TTC549 (cell line): ENCODE results near the gene TOMM40.
"Not testable (repeated sequence)": the region's sequence is repeated elsewhere in the genome, so short reads cannot be mapped to it uniquely, and the experiment has no call there.

Experiments used
- FAIRE-seq: peaks from 2 replicates; lab custom pipeline; 2012; peaks lifted over from hg19 to GRCh38; lab: Jason Lieb, UNC

TOMM40 gene

DNA sequence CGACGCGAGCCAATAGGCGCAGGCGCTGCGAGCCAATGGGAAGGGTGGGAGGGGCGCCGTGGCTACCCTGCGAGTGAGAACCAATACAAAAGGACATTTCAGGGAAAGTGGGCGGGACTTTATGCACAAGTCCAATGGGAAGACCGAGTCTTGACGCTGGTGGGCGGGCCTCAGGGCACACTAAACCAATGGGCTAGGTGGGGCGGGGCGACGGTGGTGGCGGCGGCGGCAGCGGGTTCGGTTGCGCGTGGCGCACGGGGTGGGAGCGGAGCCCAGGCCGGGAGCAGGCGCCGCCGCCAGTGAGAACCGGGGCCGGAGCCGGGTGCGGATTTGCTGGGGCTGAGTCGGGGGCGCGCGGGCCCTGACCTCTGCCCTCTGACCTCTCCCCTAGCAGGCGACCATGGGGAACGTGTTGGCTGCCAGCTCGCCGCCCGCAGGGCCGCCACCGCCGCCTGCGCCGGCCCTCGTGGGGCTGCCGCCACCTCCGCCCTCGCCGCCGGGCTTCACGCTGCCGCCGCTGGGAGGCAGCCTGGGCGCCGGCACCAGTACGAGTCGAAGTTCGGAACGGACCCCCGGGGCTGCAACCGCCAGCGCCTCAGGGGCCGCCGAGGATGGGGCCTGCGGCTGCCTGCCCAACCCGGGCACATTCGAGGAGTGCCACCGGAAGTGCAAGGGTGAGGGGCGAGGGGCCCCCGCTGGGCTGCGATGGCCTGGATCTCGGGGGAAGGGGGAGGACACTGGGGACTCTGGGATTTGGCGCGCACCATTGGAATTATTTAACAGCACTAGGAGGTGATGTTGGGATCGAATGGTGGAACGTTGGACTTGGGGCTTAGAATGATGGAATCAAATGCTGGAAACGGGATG is at the start of gene TOMM40:
Gene TOMM40, plus strand, starts transcription at position 239 of the 867 bp plus-strand sequence. Its CDS starts 162 bp downstream, at position 401.
- no peak for FAIRE-seq

DNA sequence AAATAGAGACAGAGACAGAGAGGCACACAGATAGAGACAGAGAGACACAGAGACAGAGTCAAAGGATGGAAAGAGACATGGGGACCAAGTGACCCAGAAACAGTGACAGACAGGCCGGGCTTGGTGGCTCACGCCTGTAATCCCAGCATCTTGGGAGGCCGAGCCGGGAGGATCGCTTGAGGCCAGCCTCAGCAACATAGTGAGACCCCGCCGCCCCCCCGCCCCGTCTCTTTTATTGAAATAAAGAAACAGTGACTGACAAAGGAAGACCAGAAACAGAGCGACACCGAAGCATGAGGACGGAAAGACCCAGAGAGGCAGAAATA is 45.8 kb upstream of the TOMM40 start:
- no peak for FAIRE-seq

- FAIRE-seq: peak; percentile 63
Observed at GRCh38 chr19:44845612-44846454, 45.2 kb upstream of the TOMM40 start, which contains the start of gene NECTIN2. TSS of gene NECTIN2 (plus strand) at chr19:44846297. CDS start at chr19:44846526, 229 bp downstream.

DNA sequence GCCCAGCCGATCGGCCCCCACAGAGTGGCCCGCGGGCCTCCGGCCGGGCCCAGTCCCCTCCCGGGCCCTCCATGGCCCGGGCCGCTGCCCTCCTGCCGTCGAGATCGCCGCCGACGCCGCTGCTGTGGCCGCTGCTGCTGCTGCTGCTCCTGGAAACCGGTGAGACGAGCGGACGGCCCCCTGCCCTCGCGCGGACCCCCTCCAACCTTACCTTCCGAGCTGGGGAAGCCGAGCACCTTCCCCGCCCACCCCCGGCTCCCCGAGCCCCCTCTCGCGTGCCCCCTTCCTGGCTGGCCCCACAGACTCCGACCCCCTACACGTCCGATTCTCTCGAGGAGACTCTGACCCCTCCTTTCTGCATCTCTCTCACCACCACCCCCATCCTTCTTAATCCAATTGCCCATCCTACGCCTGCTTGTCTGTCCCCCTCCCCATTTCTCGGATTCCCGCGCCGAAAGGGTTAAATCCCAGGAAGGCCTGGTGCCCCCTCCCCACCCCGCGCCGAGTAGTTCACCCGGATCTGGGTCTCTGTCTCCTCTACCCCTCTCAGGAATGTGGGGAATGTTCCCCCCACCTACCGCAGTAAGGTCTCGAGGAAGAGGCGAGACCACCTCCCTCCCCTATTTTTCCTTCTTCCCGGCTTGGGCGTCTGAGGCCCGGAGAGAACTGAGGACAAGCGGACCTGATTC is 44.5 kb upstream of the TOMM40 start:
- no peak for FAIRE-seq

- no peak for FAIRE-seq
Observed at GRCh38 chr19:44847144-44848035, 43.7 kb upstream of the TOMM40 start.

- no peak for FAIRE-seq
Observed at GRCh38 chr19:44848036-44848811, 42.8 kb upstream of the TOMM40 start.

DNA sequence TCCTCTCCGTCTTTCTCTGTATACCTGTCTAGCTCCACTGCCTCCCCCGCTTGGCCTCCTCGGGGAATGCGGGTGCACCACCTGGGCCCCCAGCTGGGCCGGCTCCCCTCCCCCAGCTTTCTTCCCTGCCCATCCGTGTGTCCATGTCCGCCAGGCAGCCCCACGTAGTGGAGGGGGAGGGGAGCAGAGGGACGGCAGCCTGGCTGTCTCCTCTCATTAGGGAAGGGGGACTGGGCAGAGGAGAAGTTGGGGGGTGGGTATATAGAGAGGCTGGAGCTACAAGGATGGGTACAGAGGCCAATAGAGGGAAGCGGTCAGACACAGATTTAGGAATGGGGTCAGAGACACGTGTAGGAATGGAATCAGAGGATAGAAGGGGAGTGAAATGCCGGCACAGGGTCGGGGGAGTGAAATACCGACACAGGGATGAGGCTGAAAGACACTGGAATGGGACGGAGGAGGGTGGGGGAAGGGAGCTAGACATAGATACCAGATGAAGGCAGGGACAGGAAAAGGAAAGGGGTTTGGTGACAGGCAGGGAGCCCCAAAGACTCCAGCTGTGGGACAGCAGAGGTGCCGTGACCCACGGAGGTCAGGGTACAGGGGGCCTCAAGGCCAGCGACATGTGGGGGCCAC is 42.1 kb upstream of the TOMM40 start:
- no peak for FAIRE-seq

- FAIRE-seq: no peak
Observed at GRCh38 chr19:44850641-44851109, 40.4 kb upstream of the TOMM40 start.

GRCh38 chr19:44851427-44851826 is 39.6 kb upstream of the TOMM40 start:
- no peak for FAIRE-seq

DNA sequence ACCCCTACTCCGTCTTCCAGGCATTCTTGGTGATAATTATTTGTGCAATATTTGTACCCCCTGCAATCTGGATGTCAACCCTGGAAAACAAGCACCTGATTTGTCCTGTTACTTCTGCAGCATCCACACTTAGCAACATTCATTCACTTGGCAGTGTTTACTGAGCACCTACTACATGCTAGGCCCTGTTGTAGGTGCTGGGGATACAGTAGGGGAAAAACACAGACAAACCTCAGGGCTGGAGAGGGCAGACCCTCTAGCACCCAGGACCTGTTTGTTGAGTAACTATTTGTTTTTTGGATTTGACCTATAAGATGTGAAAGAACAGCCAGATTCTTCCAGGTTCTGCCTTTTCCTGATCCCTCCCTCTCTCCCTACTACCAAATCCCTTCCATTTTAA is 35.4 kb upstream of the TOMM40 start:
- no peak for FAIRE-seq

DNA sequence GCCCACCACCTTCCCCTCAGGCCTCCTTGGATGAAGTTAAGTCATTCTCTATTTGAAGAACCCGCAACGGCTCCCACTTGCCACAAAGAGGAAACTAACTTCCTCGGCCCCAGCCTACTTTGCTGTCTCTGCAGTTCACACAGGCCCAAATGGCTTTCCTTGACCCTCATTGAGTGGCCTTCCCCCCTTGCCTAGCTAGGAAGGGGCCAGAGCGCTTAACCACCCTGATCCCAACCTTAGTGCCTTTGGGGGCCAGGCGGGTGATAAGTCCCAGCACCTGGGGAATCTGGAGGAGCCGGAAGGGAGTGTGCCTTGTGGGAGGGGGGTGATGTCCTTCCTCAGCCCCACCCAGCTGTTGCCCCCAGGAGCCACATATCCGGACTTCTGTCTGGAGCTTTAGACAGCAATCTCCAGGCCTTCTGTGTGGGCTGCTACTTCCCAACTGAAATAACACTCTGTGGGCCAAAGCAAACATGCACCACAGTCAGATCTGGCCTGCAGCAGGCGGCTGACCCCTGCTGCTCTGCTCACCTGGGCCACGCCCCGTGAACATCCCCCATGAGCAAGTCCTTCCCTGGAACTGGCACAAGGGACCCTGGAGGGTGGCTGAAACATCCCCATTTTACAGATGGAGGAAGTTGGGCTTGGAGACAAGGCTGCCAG is 34.5 kb upstream of the TOMM40 start:
- no peak for FAIRE-seq

DNA sequence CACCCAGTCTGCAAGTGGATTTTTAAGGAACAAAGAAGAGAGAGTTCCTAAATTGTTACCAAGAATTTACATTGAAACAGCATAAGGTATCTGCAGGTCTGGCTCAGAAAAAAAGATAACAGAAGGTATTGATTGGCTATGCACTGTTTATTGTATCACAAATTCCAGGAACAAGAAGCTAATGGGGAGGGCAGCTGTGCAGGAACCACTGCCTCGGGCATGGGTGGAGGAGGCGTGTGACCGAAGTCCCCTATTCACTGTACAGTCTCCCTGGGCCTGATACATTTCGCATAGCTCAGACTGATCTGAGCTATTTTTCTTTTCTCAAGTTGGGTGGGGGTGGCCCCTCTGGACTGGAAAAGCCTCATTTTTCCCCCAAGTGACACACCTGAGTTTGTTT is 33.2 kb upstream of the TOMM40 start:
- no peak for FAIRE-seq

GRCh38 chr19:44861576-44861975 is 29.5 kb upstream of the TOMM40 start:
- not testable (repeated sequence) for FAIRE-seq

DNA sequence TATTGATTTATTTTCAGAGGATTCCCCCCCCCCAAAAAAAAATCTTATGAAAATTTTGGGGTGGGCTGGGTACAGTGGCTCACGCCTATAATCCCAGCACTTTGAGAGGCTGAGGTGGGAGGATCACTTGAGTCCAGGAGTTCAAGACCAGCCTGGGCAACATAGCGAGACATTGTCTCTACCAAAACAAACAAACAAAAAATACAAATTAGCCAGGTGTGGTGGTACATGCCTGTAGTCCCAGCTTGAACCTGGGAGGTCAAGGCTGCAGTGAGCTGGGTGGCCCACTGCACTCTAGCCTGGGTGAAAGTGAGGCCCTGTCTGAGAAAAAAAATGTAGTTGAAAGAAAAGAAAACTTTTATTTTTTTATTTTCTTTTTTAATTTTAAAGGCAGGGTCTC is 27.1 kb upstream of the TOMM40 start:
- FAIRE-seq: no peak

- FAIRE-seq: no peak
Observed at GRCh38 chr19:44865196-44865767, 25.8 kb upstream of the TOMM40 start.

DNA sequence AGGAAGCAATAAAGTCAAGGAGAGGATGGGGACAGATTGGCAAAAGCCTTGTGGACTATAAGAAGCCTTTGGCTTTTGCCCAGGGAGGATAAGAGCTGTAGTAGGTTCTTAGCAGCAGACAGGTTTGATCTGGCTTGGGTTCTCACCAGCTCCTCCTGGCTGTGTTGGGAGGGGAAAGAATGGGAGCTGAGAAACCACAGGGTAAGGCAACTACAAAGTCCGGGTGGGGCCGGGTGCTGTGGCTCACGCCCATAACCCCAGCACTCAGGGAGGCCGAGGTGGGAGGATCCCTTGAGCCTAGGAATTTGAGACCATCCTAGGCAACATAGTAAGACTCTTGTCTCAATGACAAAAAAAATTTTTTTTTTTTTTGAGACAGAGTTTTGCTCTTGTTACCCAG is 24.4 kb upstream of the TOMM40 start:
- no peak for FAIRE-seq

DNA sequence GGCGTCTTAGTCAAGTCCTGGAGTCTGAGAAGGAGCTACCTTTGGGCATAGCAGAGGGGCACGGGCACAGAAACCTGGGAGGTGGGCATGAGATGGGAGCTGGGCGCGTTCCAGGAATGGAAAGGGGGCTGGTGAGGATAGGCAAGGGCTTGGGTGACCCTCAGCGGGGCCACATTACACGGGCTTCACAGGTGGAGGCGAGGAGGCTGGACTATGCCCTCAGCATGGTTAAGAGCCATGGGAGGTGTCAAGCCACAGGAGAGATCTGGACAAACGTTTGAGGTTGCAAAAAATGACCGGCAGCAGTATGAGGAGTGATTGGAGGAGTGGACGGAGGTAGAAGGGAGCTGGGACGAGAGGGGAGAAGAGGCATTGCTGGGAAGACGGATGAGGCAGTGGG is 23.5 kb upstream of the TOMM40 start:
- no peak for FAIRE-seq

GRCh38 chr19:44869733-44870470 is 21.2 kb upstream of the TOMM40 start:
- no peak for FAIRE-seq

- FAIRE-seq: no peak
Observed at GRCh38 chr19:44871809-44872208, 19.2 kb upstream of the TOMM40 start.
